Esophagus squamous epithelium (tissue), 4 donors: ENCODE results near the gene RINL.
A peak's percentile ranks its signal among the peaks of the same experiment; 100 is the strongest.

Experiments used
- POLR2A ChIP-seq, 4 donors: fragments of 450-650 bp; IDR thresholded peaks; one replicate each; pipeline ENCODE4 v1.6.1; 2017; ENCODE audit warnings: antibody characterized with exemption in 4 of 4, mild to moderate bottlenecking in 4 of 4, moderate library complexity in 3 of 4
- TF ChIP-seq, protein P1 (sequence below), 6 experiments: fragments of 450-650 bp in 4 of 6; fragments of 200-600 bp in 2 of 6; sonication (generic) in 2 of 6; IDR thresholded peaks; one replicate each; pipeline ENCODE4 v1.5.1; 2016 to 2019; ENCODE audit warnings: antibody characterized with exemption in 6 of 6, mild to moderate bottlenecking in 4 of 6, moderate library complexity in 4 of 6

DNA sequence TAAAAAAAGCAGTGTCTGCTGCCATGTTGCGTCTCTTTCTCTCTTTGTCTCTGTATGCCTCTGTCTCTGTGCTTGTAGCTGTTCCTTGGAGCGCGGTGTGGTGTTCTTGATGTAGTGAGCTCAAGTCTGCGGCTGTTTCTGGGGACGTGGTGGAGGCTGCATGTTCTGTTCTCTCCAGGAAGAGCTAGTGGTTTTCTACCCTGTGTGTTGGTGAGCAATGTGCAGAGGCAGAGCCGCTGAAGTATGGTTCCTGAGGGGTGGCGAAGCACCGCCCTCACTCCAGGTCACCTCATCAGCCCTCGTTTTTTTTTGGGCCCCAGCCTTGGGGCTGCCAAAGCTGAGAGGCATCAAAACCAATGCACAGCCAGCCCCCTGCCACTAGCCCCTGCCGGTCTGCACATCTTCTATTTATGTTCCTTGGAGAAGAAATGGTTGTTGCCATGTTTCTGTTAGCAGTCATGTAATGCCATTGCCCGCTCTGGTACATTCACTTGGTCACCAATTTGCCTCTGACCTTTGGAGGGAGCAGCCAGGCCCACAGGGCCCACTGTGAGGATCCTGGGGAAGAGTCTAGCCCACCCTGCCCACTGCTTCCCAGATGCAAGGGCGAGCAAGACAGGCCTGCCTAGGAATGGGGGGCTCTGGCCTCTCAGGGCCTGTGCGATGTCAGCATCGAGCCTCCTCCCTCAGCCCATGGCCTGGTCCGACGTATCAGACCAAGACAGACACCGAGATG is 35.5 kb downstream of the RINL start:
- TF ChIP-seq, protein P1, sequence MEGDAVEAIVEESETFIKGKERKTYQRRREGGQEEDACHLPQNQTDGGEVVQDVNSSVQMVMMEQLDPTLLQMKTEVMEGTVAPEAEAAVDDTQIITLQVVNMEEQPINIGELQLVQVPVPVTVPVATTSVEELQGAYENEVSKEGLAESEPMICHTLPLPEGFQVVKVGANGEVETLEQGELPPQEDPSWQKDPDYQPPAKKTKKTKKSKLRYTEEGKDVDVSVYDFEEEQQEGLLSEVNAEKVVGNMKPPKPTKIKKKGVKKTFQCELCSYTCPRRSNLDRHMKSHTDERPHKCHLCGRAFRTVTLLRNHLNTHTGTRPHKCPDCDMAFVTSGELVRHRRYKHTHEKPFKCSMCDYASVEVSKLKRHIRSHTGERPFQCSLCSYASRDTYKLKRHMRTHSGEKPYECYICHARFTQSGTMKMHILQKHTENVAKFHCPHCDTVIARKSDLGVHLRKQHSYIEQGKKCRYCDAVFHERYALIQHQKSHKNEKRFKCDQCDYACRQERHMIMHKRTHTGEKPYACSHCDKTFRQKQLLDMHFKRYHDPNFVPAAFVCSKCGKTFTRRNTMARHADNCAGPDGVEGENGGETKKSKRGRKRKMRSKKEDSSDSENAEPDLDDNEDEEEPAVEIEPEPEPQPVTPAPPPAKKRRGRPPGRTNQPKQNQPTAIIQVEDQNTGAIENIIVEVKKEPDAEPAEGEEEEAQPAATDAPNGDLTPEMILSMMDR (IDR thresholded peaks at IDR 0.05): no peak
- peak in 1 of 4 donors; percentile 40 for TF ChIP-seq POLR2A (IDR thresholded peaks at IDR 0.05)
